H9 (cell line): ENCODE data around the gene ING2. TPM values are rescaled to one million over a fixed set of nuclear protein-coding genes. Genes with fewer than 3 reads are reported as not detected.

Experiments used
- DNase-seq: peaks from one replicate; pipeline ENCODE4 v3.0.0-alpha.2; 2017
- H2AFZ ChIP-seq: one replicate; pipeline ENCODE4 v1.6.1; 2013; ENCODE audit warnings: mild to moderate bottlenecking, low read length, control low read depth, moderate library complexity
- H2AK5ac ChIP-seq: 2 replicates; pipeline ENCODE4 v1.6.1; 2013; ENCODE audit warnings: low read length, control low read depth, mixed read lengths; ENCODE audit not compliant: insufficient read length
- H2BK120ac ChIP-seq: one replicate; pipeline ENCODE4 v1.6.1; 2013; ENCODE audit warnings: low read depth, mild to moderate bottlenecking, low read length, control low read depth, inconsistent platforms; ENCODE audit not compliant: poor library complexity, severe bottlenecking
- H2BK12ac ChIP-seq: 2 replicates; pipeline ENCODE4 v1.6.1; 2013; ENCODE audit warnings: low read length, control low read depth, mixed read lengths, low read depth; ENCODE audit not compliant: insufficient read length
- H2BK15ac ChIP-seq: 2 replicates; pipeline ENCODE4 v1.6.1; 2013; ENCODE audit warnings: low read depth, low read length, control low read depth
- H2BK20ac ChIP-seq: one replicate; pipeline ENCODE4 v1.6.1; 2013; ENCODE audit warnings: low read depth, mild to moderate bottlenecking, low read length, control low read depth, inconsistent platforms; ENCODE audit not compliant: poor library complexity, severe bottlenecking
- H2BK5ac ChIP-seq: 2 replicates; pipeline ENCODE4 v1.6.1; 2013; ENCODE audit warnings: low read length, control low read depth, mixed read lengths; ENCODE audit not compliant: insufficient read length
- H3K14ac ChIP-seq: 2 replicates; pipeline ENCODE4 v1.6.1; 2013; ENCODE audit warnings: low read length, control low read depth; ENCODE audit not compliant: insufficient read depth
- H3K18ac ChIP-seq: 2 replicates; pipeline ENCODE4 v1.6.1; 2013; ENCODE audit warnings: low read depth, mild to moderate bottlenecking, mixed read lengths, low read length, control low read depth; ENCODE audit not compliant: insufficient read length
- H3K23ac ChIP-seq: 2 replicates; pipeline ENCODE4 v1.6.1; 2013; ENCODE audit warnings: low read length, control low read depth, mixed read lengths, low read depth; ENCODE audit not compliant: insufficient read length
- H3K23me2 ChIP-seq: 2 replicates; pipeline ENCODE4 v1.6.1; 2013; ENCODE audit warnings: low read depth, mild to moderate bottlenecking, mixed read lengths, low read length, control low read depth; ENCODE audit not compliant: insufficient read length, poor library complexity, severe bottlenecking
- H3K27ac ChIP-seq: 2 replicates; pipeline ENCODE4 v1.5.1; 2013; ENCODE audit warnings: low read length, control low read depth, mixed read lengths, low read depth; ENCODE audit not compliant: insufficient read length
- H3K27me3 ChIP-seq: 2 replicates; pipeline ENCODE4 v1.6.1; 2013; ENCODE audit warnings: low read length, control low read depth, inconsistent platforms; ENCODE audit not compliant: insufficient read depth
- H3K4ac ChIP-seq: 2 replicates; pipeline ENCODE4 v1.6.1; 2013; ENCODE audit warnings: low read depth, mild to moderate bottlenecking, control low read depth, inconsistent platforms, low read length, moderate library complexity
- H3K4me1 ChIP-seq: 2 replicates; pipeline ENCODE4 v1.6.1; 2013; ENCODE audit warnings: low read length, control low read depth, inconsistent platforms; ENCODE audit not compliant: insufficient read depth
- H3K4me2 ChIP-seq: 2 replicates; pipeline ENCODE4 v1.6.1; 2013; ENCODE audit warnings: low read length, control low read depth, mixed read lengths; ENCODE audit not compliant: insufficient read length, insufficient read depth
- H3K56ac ChIP-seq: 2 replicates; pipeline ENCODE4 v1.6.1; 2013; ENCODE audit warnings: low read depth, mild to moderate bottlenecking, mixed read lengths, low read length, control low read depth; ENCODE audit not compliant: insufficient read length
- H3K79me1 ChIP-seq: 2 replicates; pipeline ENCODE4 v1.6.1; 2013; ENCODE audit warnings: low read depth, mild to moderate bottlenecking, moderate library complexity, low read length, control low read depth, inconsistent platforms; ENCODE audit not compliant: insufficient read depth, poor library complexity, severe bottlenecking
- H3K79me2 ChIP-seq: 2 replicates; pipeline ENCODE4 v1.6.1; 2013; ENCODE audit warnings: low read length, control low read depth, inconsistent platforms; ENCODE audit not compliant: insufficient read depth
- H3K9ac ChIP-seq: 2 replicates; pipeline ENCODE4 v1.6.1; 2013; ENCODE audit warnings: low read length, control low read depth, mixed read lengths; ENCODE audit not compliant: insufficient read length; ENCODE audit errors: extremely low read depth
- H3K9me3 ChIP-seq: one replicate; pipeline ENCODE4 v1.6.1; 2013; ENCODE audit warnings: low read depth, low read length, inconsistent platforms; ENCODE audit not compliant: control insufficient read depth
- H3T11ph ChIP-seq: one replicate; pipeline ENCODE4 v1.6.1; 2013; ENCODE audit warnings: mild to moderate bottlenecking, low read length, control low read depth, inconsistent platforms
- H4K20me1 ChIP-seq: one replicate; pipeline ENCODE4 v1.6.1; 2013; ENCODE audit not compliant: control insufficient read depth, insufficient read length, insufficient read depth
- H4K5ac ChIP-seq: 2 replicates; pipeline ENCODE4 v1.6.1; 2013; ENCODE audit warnings: low read depth, mild to moderate bottlenecking, mixed read lengths, low read length, control low read depth; ENCODE audit not compliant: insufficient read length
- H4K8ac ChIP-seq: replicated peaks from 2 replicates; pipeline ENCODE4 v1.6.1; 2013; ENCODE audit warnings: low read length, control low read depth, mixed read lengths, low read depth; ENCODE audit not compliant: insufficient read length
- H4K91ac ChIP-seq: 2 replicates; pipeline ENCODE4 v1.6.1; 2013; ENCODE audit warnings: low read depth, mild to moderate bottlenecking, moderate library complexity, mixed read lengths, low read length, control low read depth; ENCODE audit not compliant: insufficient read length
- H3K27ac Mint-ChIP-seq, 3 experiments: 2 replicates in 2 of 3; 3 replicates in 1 of 3; pipeline ENCODE4 v1.8.0; 2020 to 2021; ENCODE audit warnings: mixed read lengths in 3 of 3, mild to moderate bottlenecking in 1 of 3, moderate library complexity in 1 of 3
- H3K27me3 Mint-ChIP-seq: 2 replicates; pipeline ENCODE4 v1.8.0; 2021; ENCODE audit warnings: low read depth, mild to moderate bottlenecking, moderate library complexity, mixed read lengths
- H3K36me3 Mint-ChIP-seq, 3 experiments: 2 replicates in 2 of 3; 3 replicates in 1 of 3; pipeline ENCODE4 v1.8.0; 2020 to 2021; ENCODE audit warnings: low read depth in 3 of 3, mixed read lengths in 3 of 3; ENCODE audit not compliant: insufficient read depth in 1 of 3
- H3K4me1 Mint-ChIP-seq, 2 experiments: 2 replicates each; pipeline ENCODE4 v1.8.0; 2020; ENCODE audit warnings: mixed read lengths in 2 of 2
- H3K4me3 Mint-ChIP-seq, 2 experiments: 2 replicates in 1 of 2; 3 replicates in 1 of 2; pipeline ENCODE4 v1.8.0; 2020 to 2021; ENCODE audit warnings: mild to moderate bottlenecking in 2 of 2, mixed read lengths in 2 of 2, moderate library complexity in 1 of 2
- H3K9me3 Mint-ChIP-seq, 2 experiments: 2 replicates in 1 of 2; 3 replicates in 1 of 2; pipeline ENCODE4 v1.8.0; 2020; ENCODE audit warnings: mild to moderate bottlenecking in 2 of 2, mixed read lengths in 2 of 2, moderate library complexity in 1 of 2
- CTCF ChIP-seq: fragments of 200-600 bp; sonication (generic); conservative IDR thresholded peaks from 3 replicates; pipeline ENCODE4 v1.8.0; 2021; ENCODE audit warnings: antibody characterized with exemption, mild to moderate bottlenecking
- WGBS: extraction: QIAGEN DNeasy Blood & Tissue Kit; methylation state at CpG from one replicate; pipeline ENCODE4 v1.1.7; 2013; ENCODE audit warnings: missing lambda C conversion rate, low lambda C conversion rate, mixed read lengths; ENCODE audit not compliant: insufficient read length; ENCODE audit errors: extremely low coverage; 5-methylcytosine and 5-hydroxymethylcytosine counted together
- total RNA-seq: library from RNA; stranded (reverse); gene quantifications from 2 replicates; pipeline ENCODE4 v1.2.1, GENCODE V29; 2021

The ING2 gene
- total RNA-seq, 1 experiment from 2014 or later, result 18.6 TPM

- Histone ChIP-seq H2AK5ac (no peak overlapping the region), H2BK15ac (no peak overlapping the region), H4K5ac (no peak overlapping the region), H3K9ac (no peak overlapping the region), H3K4ac (no peak overlapping the region), H3K56ac (no peak overlapping the region), H3K79me2 (no peaks in the 10 kb centered on the region), H3K14ac (no peak overlapping the region), H4K20me1 (no peaks in the 10 kb centered on the region), H2AFZ (no peak overlapping the region), H3K18ac (no peak overlapping the region), H3K23ac (no peak overlapping the region), H2BK20ac (no peak overlapping the region), H2BK5ac (no peak overlapping the region), H3K23me2 (peaks cover 3% of the 10 kb centered on the region), H3K27ac (no peak overlapping the region), H3K4me1 (no peaks in the 10 kb centered on the region), H3K79me1 (no peaks in the 10 kb centered on the region), H4K8ac (no peak overlapping the region), H3K4me2 (no peak overlapping the region), H3K27me3 (no peaks in the 10 kb centered on the region), H2BK120ac (no peak overlapping the region), H3K9me3 (no peaks in the 10 kb centered on the region), H2BK12ac (no peak overlapping the region), H4K91ac (no peak overlapping the region), H3T11ph (no peak overlapping the region)
- WGBS, result no CpG with 5 or more reads among the region's 5 CpGs
- DNase-seq, result no peak
- 0 out of 2 replicates have a peak, but pooled peaks cover 2% of the 10 kb centered on the region for H3K27me3 Mint-ChIP-seq
- no peak overlapping the region; a peak in 1 of 7 replicates for H3K27ac Mint-ChIP-seq
- no peak for TF ChIP-seq CTCF
- peaks cover 0 to 3% of the 10 kb centered on the region in 2 experiments; a peak in 1 of 4 replicates for H3K4me1 Mint-ChIP-seq
- H3K36me3 Mint-ChIP-seq, result peaks cover 0 to 9% (median 3%) of the 10 kb centered on the region in 3 experiments; a peak in 4 of 7 replicates
- peaks cover 7 to 17% of the 10 kb centered on the region in 2 experiments for H3K9me3 Mint-ChIP-seq
- H3K4me3 Mint-ChIP-seq, result no peak overlapping the region; a peak in 1 of 5 replicates
These were observed 45.7 kb downstream of the ING2 start for GRCh38 chr4:183550345-183551093.
